ENCODE measurements around the gene WDR36.

The WDR36 gene

DNA sequence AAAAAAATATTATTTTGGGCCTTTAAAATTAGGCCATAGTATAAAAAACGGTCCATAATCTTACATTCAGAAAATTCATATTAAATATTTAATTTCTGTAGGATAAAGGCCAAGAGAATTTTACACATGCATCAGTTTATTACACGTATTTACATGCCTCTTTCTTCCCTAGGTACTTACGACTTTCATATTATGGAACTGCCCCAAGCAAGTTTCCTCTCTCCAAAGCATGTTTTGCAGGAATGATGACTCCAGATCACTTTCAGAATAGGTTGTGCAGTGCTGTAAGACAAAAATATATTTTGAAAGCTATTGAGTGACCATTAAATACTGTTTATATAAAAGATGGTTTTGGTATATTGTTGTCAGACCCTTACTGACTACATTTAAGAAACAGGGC is 61.8 kb downstream of the WDR36 start:
- no peak for DNase-seq (ENCODE audit: extremely low read depth, low read depth)
- TF ChIP-seq CTCF (IDR thresholded peaks at IDR 0.05; ENCODE audit: low read depth, low read length, missing control alignments): no peak
- H3K4me3 ChIP-seq (replicated peaks; ENCODE audit: low read depth, low read length): no peak overlapping the region

GRCh38 chr5:111158105-111158744 is 66.1 kb downstream of the WDR36 start:
- peak; percentile 70 for DNase-seq (ENCODE audit: extremely low read depth, low read depth)
- peak; percentile 100 for TF ChIP-seq CTCF (IDR thresholded peaks at IDR 0.05; ENCODE audit: low read depth, low read length, missing control alignments)
- no peak overlapping the region for H3K4me3 ChIP-seq (replicated peaks; ENCODE audit: low read depth, low read length)

- H3K4me3 ChIP-seq (replicated peaks; ENCODE audit: low read depth, low read length): no peak overlapping the region
- TF ChIP-seq CTCF (IDR thresholded peaks at IDR 0.05; ENCODE audit: low read depth, low read length, missing control alignments): no peak
- no peak for DNase-seq (ENCODE audit: extremely low read depth, low read depth)
Observed at GRCh38 chr5:111159845-111160244, 67.7 kb downstream of the WDR36 start.

GRCh38 chr5:111163000-111163399 is 70.9 kb downstream of the WDR36 start:
- no peak for TF ChIP-seq CTCF (IDR thresholded peaks at IDR 0.05; ENCODE audit: low read depth, low read length, missing control alignments)
- DNase-seq (ENCODE audit: extremely low read depth, low read depth): no peak
- H3K4me3 ChIP-seq (replicated peaks; ENCODE audit: low read depth, low read length): no peak overlapping the region

- no peak overlapping the region for H3K4me3 ChIP-seq (replicated peaks; ENCODE audit: low read depth, low read length)
- TF ChIP-seq CTCF (IDR thresholded peaks at IDR 0.05; ENCODE audit: low read depth, low read length, missing control alignments): no peak
- DNase-seq (ENCODE audit: extremely low read depth, low read depth): no peak
Observed at GRCh38 chr5:111165058-111165457, 72.9 kb downstream of the WDR36 start.

GRCh38 chr5:111167551-111167950 is 75.4 kb downstream of the WDR36 start:
- no peak overlapping the region for H3K4me3 ChIP-seq (replicated peaks; ENCODE audit: low read depth, low read length)
- no peak for DNase-seq (ENCODE audit: extremely low read depth, low read depth)
- no peak for TF ChIP-seq CTCF (IDR thresholded peaks at IDR 0.05; ENCODE audit: low read depth, low read length, missing control alignments)

DNA sequence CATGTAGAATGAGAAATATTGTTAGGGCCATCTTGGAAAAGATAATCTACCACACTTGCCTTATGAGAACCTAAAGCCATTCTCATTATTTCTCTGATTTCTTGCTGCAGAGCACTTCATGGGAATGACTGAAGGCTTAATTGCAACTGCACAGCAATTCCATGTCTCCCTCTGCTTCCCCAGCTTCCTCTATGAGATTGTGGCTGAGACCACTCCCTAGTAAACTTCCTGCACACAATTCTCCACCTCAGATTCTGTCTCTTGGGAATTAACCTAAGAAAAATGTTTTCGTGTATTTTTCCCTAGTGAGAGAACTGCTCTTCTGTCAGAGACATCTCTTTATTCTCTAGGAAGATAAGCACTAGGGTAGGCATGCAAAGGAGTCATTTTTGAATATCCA is 76.5 kb downstream of the WDR36 start:
- no peak for TF ChIP-seq CTCF (IDR thresholded peaks at IDR 0.05; ENCODE audit: low read depth, low read length, missing control alignments)
- H3K4me3 ChIP-seq (replicated peaks; ENCODE audit: low read depth, low read length): no peak overlapping the region
- DNase-seq (ENCODE audit: extremely low read depth, low read depth): no peak

Measured in HFF-Myc (cell line).